ENCODE data around the gene CTNNBIP1.
A peak's percentile ranks its signal among the peaks of the same experiment; 100 is the strongest.
"Not testable (repeated sequence)": the region's sequence is repeated elsewhere in the genome, so short reads cannot be mapped to it uniquely, and the experiment has no call there.

Gene CTNNBIP1

GRCh38 chr1:9910076-9910422, at the start of gene CTNNBIP1:
Gene CTNNBIP1 (minus strand): TSS chr1:9910269. CDS start chr1:9872064, 38,205 bp downstream.
- no peak for DNase-seq

GRCh38 chr1:9957726-9958125, 47.7 kb upstream of the CTNNBIP1 start:
- no peak for DNase-seq

- no peak for DNase-seq
These were observed 36.2 kb upstream of the CTNNBIP1 start for GRCh38 chr1:9946315-9946714.

GRCh38 chr1:9942939-9943788, 33.1 kb upstream of the CTNNBIP1 start, which contains the start of the genes LZIC and NMNAT1:
Gene LZIC (minus strand): TSS chr1:9943391. CDS start chr1:9936619, 6,772 bp downstream.
Gene NMNAT1 (plus strand): TSS chr1:9943475. CDS start chr1:9972074, 28,599 bp downstream.
- peak; percentile 64 to 94 (median 87) for DNase-seq

GRCh38 chr1:9942399-9942938, 32.4 kb upstream of the CTNNBIP1 start:
- peak in 2 of 56 donors; percentile 10 to 23 for DNase-seq

- peak in 45 of 56 donors; percentile 3 to 79 (median 36) for DNase-seq
These were observed 19.6 kb upstream of the CTNNBIP1 start for GRCh38 chr1:9929431-9930385.

- DNase-seq: no peak
These were observed 17.2 kb upstream of the CTNNBIP1 start for GRCh38 chr1:9927259-9927658.

GRCh38 chr1:9922342-9922741, 12.3 kb upstream of the CTNNBIP1 start:
- DNase-seq: no peak

GRCh38 chr1:9920606-9921005, 10.5 kb upstream of the CTNNBIP1 start:
- DNase-seq: no peak

- DNase-seq: no peak
These were observed 7.8 kb upstream of the CTNNBIP1 start for GRCh38 chr1:9917901-9918300.

- not testable (repeated sequence) for DNase-seq
These were observed 7.4 kb upstream of the CTNNBIP1 start for GRCh38 chr1:9917495-9917894.

- no peak for DNase-seq
These were observed 6.4 kb upstream of the CTNNBIP1 start for GRCh38 chr1:9916452-9916851.

- DNase-seq: no peak
These were observed 4.5 kb upstream of the CTNNBIP1 start for GRCh38 chr1:9914610-9914937.

GRCh38 chr1:9912264-9912936, 2.3 kb upstream of the CTNNBIP1 start:
- DNase-seq: no peak

- DNase-seq: peak; percentile 80 to 100 (median 99)
These were observed 532 bp upstream of the CTNNBIP1 start for GRCh38 chr1:9910423-9911178.

- DNase-seq: peak in 6 of 56 donors; percentile 11 to 28 (median 25)
These were observed 629 bp downstream of the CTNNBIP1 start for GRCh38 chr1:9909234-9910046.

- no peak for DNase-seq
These were observed 1.2 kb downstream of the CTNNBIP1 start for GRCh38 chr1:9908871-9909233.

- no peak for DNase-seq
These were observed 2.6 kb downstream of the CTNNBIP1 start for GRCh38 chr1:9907441-9907840.

GRCh38 chr1:9906466-9906865, 3.6 kb downstream of the CTNNBIP1 start:
- DNase-seq: no peak

GRCh38 chr1:9905010-9905409, 5.1 kb downstream of the CTNNBIP1 start:
- no peak for DNase-seq

Measured in amygdala (tissue), 56 donors.